ENCODE results near the gene ADAMTS6. TPM values are rescaled to one million over a fixed set of nuclear protein-coding genes. Genes with fewer than 3 reads are reported as not detected.

ADAMTS6 gene
- total RNA-seq, 2 experiments from 2014 or later: 2.0 to 2.6 TPM

DNA sequence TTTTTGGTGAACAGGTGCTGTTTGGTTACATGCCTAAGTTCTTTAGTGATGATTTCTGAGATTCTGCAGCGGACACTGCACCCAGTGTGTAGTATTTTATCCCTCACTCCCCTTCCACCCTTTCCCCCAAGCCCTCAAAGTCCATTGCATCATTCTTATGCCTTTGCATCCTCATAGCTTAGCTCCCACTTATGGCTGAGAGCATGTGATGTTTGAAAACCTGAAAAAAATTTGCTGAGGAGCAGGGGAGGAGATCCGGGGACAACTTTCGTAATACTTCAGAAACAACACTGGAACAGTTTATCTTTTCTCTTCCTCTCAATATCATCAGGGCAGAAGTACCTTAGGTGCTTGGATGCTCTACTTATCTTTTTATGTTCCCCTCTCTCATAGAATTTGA, 226.4 kb downstream of the ADAMTS6 start:
- H3K4me1 Mint-ChIP-seq (ENCODE audit: low read depth): no peaks in the 10 kb centered on the region
- intact Hi-C loops (cut with DNase I, micrococcal nuclease): no loop called here
- no peaks in the 10 kb centered on the region for H3K4me1 ChIP-seq (ENCODE audit: insufficient read depth, low read length)
- H3K4me3 ChIP-seq (ENCODE audit: low read length): no peak overlapping the region
- H3K27me3 Mint-ChIP-seq: no peaks in the 10 kb centered on the region
- H3K9me3 ChIP-seq (ENCODE audit: control insufficient read depth in 1 of 2, insufficient read depth in 1 of 2, low read length in 2 of 2): peaks cover 0 to 3% of the 10 kb centered on the region in 2 experiments
- no peaks in the 10 kb centered on the region for H3K9me3 Mint-ChIP-seq
- CTCF ChIA-PET: interaction anchor here (1.3 kb wide), 1 partner anchor 12 kb away, joined by 5 read pairs; no protein-coding TSS in a partner anchor
- no peaks in the 10 kb centered on the region for H3K36me3 Mint-ChIP-seq (ENCODE audit: low read depth)
- H3K27ac Mint-ChIP-seq: no peak overlapping the region
- POLR2A ChIA-PET: no interaction called here
- TF ChIP-seq, protein P1, sequence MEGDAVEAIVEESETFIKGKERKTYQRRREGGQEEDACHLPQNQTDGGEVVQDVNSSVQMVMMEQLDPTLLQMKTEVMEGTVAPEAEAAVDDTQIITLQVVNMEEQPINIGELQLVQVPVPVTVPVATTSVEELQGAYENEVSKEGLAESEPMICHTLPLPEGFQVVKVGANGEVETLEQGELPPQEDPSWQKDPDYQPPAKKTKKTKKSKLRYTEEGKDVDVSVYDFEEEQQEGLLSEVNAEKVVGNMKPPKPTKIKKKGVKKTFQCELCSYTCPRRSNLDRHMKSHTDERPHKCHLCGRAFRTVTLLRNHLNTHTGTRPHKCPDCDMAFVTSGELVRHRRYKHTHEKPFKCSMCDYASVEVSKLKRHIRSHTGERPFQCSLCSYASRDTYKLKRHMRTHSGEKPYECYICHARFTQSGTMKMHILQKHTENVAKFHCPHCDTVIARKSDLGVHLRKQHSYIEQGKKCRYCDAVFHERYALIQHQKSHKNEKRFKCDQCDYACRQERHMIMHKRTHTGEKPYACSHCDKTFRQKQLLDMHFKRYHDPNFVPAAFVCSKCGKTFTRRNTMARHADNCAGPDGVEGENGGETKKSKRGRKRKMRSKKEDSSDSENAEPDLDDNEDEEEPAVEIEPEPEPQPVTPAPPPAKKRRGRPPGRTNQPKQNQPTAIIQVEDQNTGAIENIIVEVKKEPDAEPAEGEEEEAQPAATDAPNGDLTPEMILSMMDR (IDR thresholded peaks at IDR 0.05): no peak
- ATAC-seq (ENCODE audit: poor library complexity) (no peak), DNase-seq (no peak)
- no peaks in the 10 kb centered on the region for H3K36me3 ChIP-seq (ENCODE audit: insufficient read depth, low read length)
- no peak overlapping the region for H3K27ac ChIP-seq (ENCODE audit: low read depth in 1 of 2, low read length in 2 of 2)
- H3K4me3 Mint-ChIP-seq: no peak overlapping the region
- no peaks in the 10 kb centered on the region for H3K27me3 ChIP-seq (ENCODE audit: control insufficient read depth in 1 of 2, insufficient read depth in 2 of 2, low read length in 2 of 2)

- no peaks in the 10 kb centered on the region for H3K36me3 Mint-ChIP-seq (ENCODE audit: low read depth)
- intact Hi-C loops (cut with DNase I, micrococcal nuclease): no loop called here
- CTCF ChIA-PET: interaction anchor here (1.3 kb wide), 1 partner anchor 10 kb away, joined by 3 read pairs; no protein-coding TSS in a partner anchor
- Histone ChIP-seq H3K27me3 (ENCODE audit: control insufficient read depth in 1 of 2, insufficient read depth in 2 of 2, low read length in 2 of 2) (no peaks in the 10 kb centered on the region), H3K36me3 (ENCODE audit: insufficient read depth, low read length) (no peaks in the 10 kb centered on the region), H3K9me3 (ENCODE audit: control insufficient read depth in 1 of 2, insufficient read depth in 1 of 2, low read length in 2 of 2) (no peaks in the 10 kb centered on the region), H3K4me3 (ENCODE audit: low read length) (no peak overlapping the region), H3K4me1 (ENCODE audit: insufficient read depth, low read length) (no peaks in the 10 kb centered on the region), H3K27ac (ENCODE audit: low read depth in 1 of 2, low read length in 2 of 2) (no peak overlapping the region)
- H3K4me3 Mint-ChIP-seq: no peak overlapping the region
- H3K9me3 Mint-ChIP-seq: no peaks in the 10 kb centered on the region
- POLR2A ChIA-PET: interaction anchor here (0.9 kb wide), 1 partner anchor 75 kb away, joined by 3 read pairs; no protein-coding TSS in a partner anchor
- H3K27me3 Mint-ChIP-seq: no peaks in the 10 kb centered on the region
- TF ChIP-seq, protein P1 (IDR thresholded peaks at IDR 0.05): no peak
- DNase-seq (no peak), ATAC-seq (ENCODE audit: poor library complexity) (no peak)
- no peaks in the 10 kb centered on the region for H3K4me1 Mint-ChIP-seq (ENCODE audit: low read depth)
- no peak overlapping the region for H3K27ac Mint-ChIP-seq
Measured at GRCh38 chr5:65252977-65253376, 228.7 kb downstream of the ADAMTS6 start.

DNA sequence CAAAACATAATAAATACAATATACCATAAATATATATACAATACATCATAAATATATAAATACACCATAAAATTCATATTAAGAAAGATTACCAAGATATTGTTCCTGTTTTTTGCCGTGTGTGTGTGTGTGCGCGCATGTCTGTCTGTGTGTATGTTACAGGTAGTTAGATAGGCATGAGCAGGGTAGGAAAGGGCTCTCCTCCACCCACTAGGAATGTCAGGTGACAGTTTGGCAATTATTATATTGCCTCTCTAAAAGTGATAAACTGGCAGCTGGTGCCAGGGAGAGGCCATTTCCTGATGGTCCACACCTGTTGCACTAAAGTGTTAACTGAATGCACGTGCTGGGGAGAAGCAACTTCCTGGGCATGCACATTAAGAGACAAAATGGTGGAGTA, 232.8 kb downstream of the ADAMTS6 start:
- TF ChIP-seq, protein P1 (IDR thresholded peaks at IDR 0.05): no peak
- no peaks in the 10 kb centered on the region for H3K36me3 Mint-ChIP-seq (ENCODE audit: low read depth)
- Histone ChIP-seq H3K4me3 (ENCODE audit: low read length) (no peak overlapping the region), H3K9me3 (ENCODE audit: control insufficient read depth in 1 of 2, insufficient read depth in 1 of 2, low read length in 2 of 2) (no peaks in the 10 kb centered on the region), H3K27me3 (ENCODE audit: control insufficient read depth in 1 of 2, insufficient read depth in 2 of 2, low read length in 2 of 2) (no peaks in the 10 kb centered on the region), H3K36me3 (ENCODE audit: insufficient read depth, low read length) (no peaks in the 10 kb centered on the region), H3K4me1 (ENCODE audit: insufficient read depth, low read length) (no peaks in the 10 kb centered on the region), H3K27ac (ENCODE audit: low read depth in 1 of 2, low read length in 2 of 2) (no peak overlapping the region)
- ATAC-seq (ENCODE audit: poor library complexity): no peak
- CTCF ChIA-PET: no interaction called here
- no peaks in the 10 kb centered on the region for H3K9me3 Mint-ChIP-seq
- no peaks in the 10 kb centered on the region for H3K4me1 Mint-ChIP-seq (ENCODE audit: low read depth)
- H3K27ac Mint-ChIP-seq: no peak overlapping the region
- H3K4me3 Mint-ChIP-seq: no peak overlapping the region
- no peak for DNase-seq
- no peaks in the 10 kb centered on the region for H3K27me3 Mint-ChIP-seq
- intact Hi-C loops (cut with DNase I, micrococcal nuclease): no loop called here
- POLR2A ChIA-PET: no interaction called here

All from CD4-positive, alpha-beta T cell (primary cell).